Limb (tissue), 2 donors: ENCODE data around the gene CGNL1.

ENCODE experiments used
- DNase-seq, 2 donors: peaks; one replicate each; pipeline ENCODE4 v3.0.0-alpha.2; 2016; ENCODE audit errors: extremely low spot score in 2 of 2

The CGNL1 gene

GRCh38 chr15:57596301-57596855 lies 220.1 kb downstream of the CGNL1 start:
- DNase-seq, result no peak

DNA sequence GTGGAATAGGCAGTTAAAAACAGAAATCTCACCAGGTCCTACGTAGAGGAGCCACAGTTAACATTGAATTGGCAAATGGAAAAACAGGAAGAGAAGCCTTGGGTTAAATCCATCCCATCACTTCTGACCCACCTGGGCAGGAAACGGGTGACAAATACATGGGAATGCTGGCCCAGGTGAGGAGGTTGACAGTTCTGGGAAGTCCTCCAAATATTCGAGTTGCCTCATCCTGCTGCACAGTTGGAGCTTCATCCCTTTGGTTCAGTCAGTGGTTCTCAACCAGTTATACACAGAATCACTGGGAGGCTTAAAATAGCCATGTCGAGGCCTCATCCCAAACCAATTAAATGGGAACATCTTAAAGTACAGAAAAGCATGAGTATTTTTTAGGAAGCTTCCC lies 220.7 kb downstream of the CGNL1 start:
- no peak for DNase-seq

DNA sequence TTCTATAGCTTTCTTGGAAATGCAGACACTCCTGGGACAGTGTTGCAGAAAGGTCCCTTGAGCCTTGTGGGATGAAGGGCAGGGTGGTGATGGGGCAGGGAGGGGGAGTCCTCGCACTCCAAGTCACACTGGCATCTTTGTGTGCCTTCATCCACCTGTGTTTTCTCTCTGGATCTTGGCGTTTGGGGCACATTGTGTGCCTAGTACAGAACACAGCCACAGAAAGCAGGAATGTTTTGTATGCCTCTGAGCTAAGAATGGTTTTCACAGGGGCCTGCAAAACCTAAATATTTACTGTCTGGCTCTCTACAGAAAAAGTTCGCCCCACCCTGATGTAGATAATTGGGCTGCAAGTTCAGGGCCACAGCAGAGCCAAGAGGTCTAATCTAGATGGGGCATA lies 221.1 kb downstream of the CGNL1 start:
- DNase-seq, result no peak

GRCh38 chr15:57598346-57598745 lies 222.0 kb downstream of the CGNL1 start:
- DNase-seq, result no peak

DNA sequence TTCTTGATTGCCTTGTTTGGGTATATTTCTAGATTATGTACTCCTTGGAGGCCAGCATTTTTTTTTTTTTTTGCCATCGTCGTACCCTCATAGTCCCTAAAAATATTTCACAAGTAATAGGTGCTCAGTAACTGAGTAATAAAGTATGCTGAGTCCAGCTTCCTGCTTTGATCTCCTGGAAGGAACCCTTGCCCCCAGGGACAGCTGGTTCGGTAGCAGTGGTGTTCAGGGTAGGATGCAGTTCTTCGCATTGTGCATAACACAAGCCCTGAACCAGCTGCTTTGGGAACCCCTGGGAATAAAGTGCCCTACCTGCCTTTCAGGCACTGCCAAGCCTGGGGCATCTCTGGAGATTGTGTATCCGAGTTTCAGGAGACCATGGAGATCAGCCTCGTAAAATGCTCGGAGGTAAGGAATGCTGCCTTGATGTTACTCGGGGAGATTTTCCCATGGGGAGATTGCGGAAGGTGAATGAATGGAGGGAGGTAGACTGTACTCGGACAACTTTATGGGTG lies 223.0 kb downstream of the CGNL1 start:
- no peak for DNase-seq

GRCh38 chr15:57600197-57600596 lies 223.9 kb downstream of the CGNL1 start:
- DNase-seq, result no peak
